Liver (tissue), 3 donors: ENCODE data around the gene ATXN10.

Source experiments
- FOXA1 ChIP-seq: IDR thresholded peaks from 2 replicates; pipeline ENCODE4 v1.6.1; 2016; ENCODE audit warnings: antibody characterized with exemption
- GABPA ChIP-seq, 2 donors: IDR thresholded peaks in 1 of 2; conservative IDR thresholded peaks in 1 of 2; 2 replicates each; pipeline ENCODE4 v1.6.1; 2016; ENCODE audit warnings: antibody characterized with exemption in 2 of 2, mild to moderate bottlenecking in 1 of 2, moderate library complexity in 1 of 2
- HNF4G ChIP-seq: IDR thresholded peaks from 2 replicates; pipeline ENCODE4 v1.6.1; 2016; ENCODE audit warnings: antibody characterized with exemption
- NR2F2 ChIP-seq: IDR thresholded peaks from 2 replicates; pipeline ENCODE4 v1.6.1; 2016; ENCODE audit warnings: antibody characterized with exemption
- REST ChIP-seq: IDR thresholded peaks from 2 replicates; pipeline ENCODE4 v1.6.1; 2016; ENCODE audit warnings: antibody characterized with exemption, mild to moderate bottlenecking
- RXRA ChIP-seq, 2 donors: IDR thresholded peaks; 2 replicates each; pipeline ENCODE4 v1.6.1; 2017 to 2018; ENCODE audit warnings: antibody characterized with exemption in 2 of 2, mild to moderate bottlenecking in 1 of 2
- SP1 ChIP-seq: IDR thresholded peaks from 2 replicates; pipeline ENCODE4 v1.6.1; 2018; ENCODE audit warnings: antibody characterized with exemption, mild to moderate bottlenecking
- TAF1 ChIP-seq: conservative IDR thresholded peaks from 2 replicates; pipeline ENCODE4 v1.6.1; 2016; ENCODE audit warnings: antibody characterized with exemption, mild to moderate bottlenecking
- YY1 ChIP-seq: IDR thresholded peaks from 2 replicates; pipeline ENCODE4 v1.6.1; 2016; ENCODE audit warnings: antibody characterized with exemption, mild to moderate bottlenecking
- TF ChIP-seq, protein P1 (sequence below): fragments of 150-350 bp; IDR thresholded peaks from 2 replicates; pipeline ENCODE4 v1.5.1; 2017; ENCODE audit warnings: improper control_type of control experiment, low read depth, low read length; ENCODE audit not compliant: missing input control
- TF ChIP-seq, protein P2 (sequence below): IDR thresholded peaks from 2 replicates; pipeline ENCODE4 v1.6.1; 2016; ENCODE audit warnings: antibody characterized with exemption
- donor health status: healthy.
- donor health status: healthy.

DNA sequence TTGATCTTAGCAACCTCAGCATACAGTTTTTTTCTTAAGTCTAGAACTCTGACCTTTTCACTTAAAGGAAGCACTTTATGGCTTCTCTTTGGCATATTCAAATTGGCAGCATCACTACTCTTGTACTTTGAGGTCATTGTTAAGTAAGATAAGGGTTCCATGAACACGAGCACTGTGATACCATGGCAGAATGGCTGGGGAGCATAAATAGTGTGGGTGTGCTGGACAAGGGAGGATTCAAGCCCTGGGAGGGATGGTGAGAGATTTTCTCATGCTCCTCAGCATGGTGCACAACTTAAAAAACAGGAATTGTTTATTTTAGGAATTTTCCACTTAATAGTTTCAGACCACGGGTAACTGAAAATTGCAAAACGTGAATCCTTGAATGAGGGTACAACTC is 111.4 kb downstream of the ATXN10 start:
- TF ChIP-seq, protein P1, sequence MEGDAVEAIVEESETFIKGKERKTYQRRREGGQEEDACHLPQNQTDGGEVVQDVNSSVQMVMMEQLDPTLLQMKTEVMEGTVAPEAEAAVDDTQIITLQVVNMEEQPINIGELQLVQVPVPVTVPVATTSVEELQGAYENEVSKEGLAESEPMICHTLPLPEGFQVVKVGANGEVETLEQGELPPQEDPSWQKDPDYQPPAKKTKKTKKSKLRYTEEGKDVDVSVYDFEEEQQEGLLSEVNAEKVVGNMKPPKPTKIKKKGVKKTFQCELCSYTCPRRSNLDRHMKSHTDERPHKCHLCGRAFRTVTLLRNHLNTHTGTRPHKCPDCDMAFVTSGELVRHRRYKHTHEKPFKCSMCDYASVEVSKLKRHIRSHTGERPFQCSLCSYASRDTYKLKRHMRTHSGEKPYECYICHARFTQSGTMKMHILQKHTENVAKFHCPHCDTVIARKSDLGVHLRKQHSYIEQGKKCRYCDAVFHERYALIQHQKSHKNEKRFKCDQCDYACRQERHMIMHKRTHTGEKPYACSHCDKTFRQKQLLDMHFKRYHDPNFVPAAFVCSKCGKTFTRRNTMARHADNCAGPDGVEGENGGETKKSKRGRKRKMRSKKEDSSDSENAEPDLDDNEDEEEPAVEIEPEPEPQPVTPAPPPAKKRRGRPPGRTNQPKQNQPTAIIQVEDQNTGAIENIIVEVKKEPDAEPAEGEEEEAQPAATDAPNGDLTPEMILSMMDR: no peak
- TF ChIP-seq SP1: no peak
- no peak for TF ChIP-seq TAF1
- no peak for TF ChIP-seq FOXA1
- TF ChIP-seq YY1: no peak
- TF ChIP-seq REST: no peak
- TF ChIP-seq HNF4G: no peak
- TF ChIP-seq, protein P2, sequence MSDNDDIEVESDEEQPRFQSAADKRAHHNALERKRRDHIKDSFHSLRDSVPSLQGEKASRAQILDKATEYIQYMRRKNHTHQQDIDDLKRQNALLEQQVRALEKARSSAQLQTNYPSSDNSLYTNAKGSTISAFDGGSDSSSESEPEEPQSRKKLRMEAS: no peak
- TF ChIP-seq NR2F2: no peak
- TF ChIP-seq RXRA (IDR thresholded peaks at IDR 0.05): no peak
- TF ChIP-seq GABPA (IDR thresholded peaks at IDR 0.05 in 1 of 2, conservative IDR thresholded peaks at IDR 0.05 in 1 of 2): no peak
